HepG2 (cell line): Measurements from ENCODE around the gene SLC27A1.

Experiments
- POLR2A ChIP-seq, 2 experiments: IDR thresholded peaks; 2 replicates each; pipeline ENCODE4 v1.6.1; 2011; ENCODE audit warnings: low read depth in 2 of 2, low read length in 2 of 2, mild to moderate bottlenecking in 1 of 2, moderate library complexity in 1 of 2; ENCODE audit not compliant: insufficient read depth in 1 of 2
- SCMH1 ChIP-seq: sonication (generic); formaldehyde crosslinking; IDR thresholded peaks from 2 replicates; pipeline ENCODE4 v1.9.0; 2021; ENCODE audit warnings: missing genetic modification reagents, mild to moderate bottlenecking, borderline replicate concordance
- ZFP37 ChIP-seq: sonication (generic); formaldehyde crosslinking; IDR thresholded peaks from 2 replicates; pipeline ENCODE4 v1.4.0; 2020; ENCODE audit warnings: missing genetic modification reagents, borderline replicate concordance
- ZNF354B ChIP-seq: sonication (generic); formaldehyde crosslinking; IDR thresholded peaks from 2 replicates; pipeline ENCODE4 v1.8.0; 2022; ENCODE audit warnings: mild to moderate bottlenecking, missing genetic modification reagents
- ZNF777 ChIP-seq: sonication (generic); formaldehyde crosslinking; IDR thresholded peaks from 2 replicates; pipeline ENCODE4 v1.4.0; 2020; ENCODE audit warnings: missing genetic modification reagents
- TF ChIP-seq, protein P1 (sequence below), 2 experiments: IDR thresholded peaks; 2 replicates each; pipeline ENCODE4 v1.6.1; 2011 to 2012; ENCODE audit warnings: low read length in 2 of 2, borderline replicate concordance in 1 of 2, low read depth in 1 of 2, mild to moderate bottlenecking in 1 of 2, moderate library complexity in 1 of 2
- TF ChIP-seq, protein P2 (sequence below): IDR thresholded peaks from 2 replicates; pipeline ENCODE4 v1.6.1; 2012; ENCODE audit warnings: inconsistent platforms
- TF ChIP-seq, protein P3 (sequence below): sonication (generic); formaldehyde crosslinking; IDR thresholded peaks from 2 replicates; pipeline ENCODE4 v1.4.0; 2020; ENCODE audit warnings: missing genetic modification reagents

DNA sequence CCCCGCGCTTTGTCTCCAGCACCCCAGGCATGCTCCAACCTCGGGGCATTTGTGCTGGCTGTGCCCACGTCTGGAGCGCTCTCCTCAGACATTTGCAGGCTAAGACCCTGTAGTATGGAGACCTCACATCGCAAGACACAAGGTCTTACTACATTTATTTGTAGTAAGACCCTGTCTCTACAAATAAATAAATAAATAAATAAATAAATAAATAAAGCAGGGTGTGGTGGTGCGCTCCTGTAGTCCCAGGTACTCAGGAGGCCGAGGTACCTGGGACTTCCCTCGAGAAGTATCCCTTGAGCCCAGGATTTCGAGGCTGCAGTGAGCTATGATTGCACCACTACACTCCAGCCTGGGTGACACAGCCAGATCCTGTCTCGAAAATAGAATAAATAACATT is 14.2 kb upstream of the SLC27A1 start:
- TF ChIP-seq, protein P1, sequence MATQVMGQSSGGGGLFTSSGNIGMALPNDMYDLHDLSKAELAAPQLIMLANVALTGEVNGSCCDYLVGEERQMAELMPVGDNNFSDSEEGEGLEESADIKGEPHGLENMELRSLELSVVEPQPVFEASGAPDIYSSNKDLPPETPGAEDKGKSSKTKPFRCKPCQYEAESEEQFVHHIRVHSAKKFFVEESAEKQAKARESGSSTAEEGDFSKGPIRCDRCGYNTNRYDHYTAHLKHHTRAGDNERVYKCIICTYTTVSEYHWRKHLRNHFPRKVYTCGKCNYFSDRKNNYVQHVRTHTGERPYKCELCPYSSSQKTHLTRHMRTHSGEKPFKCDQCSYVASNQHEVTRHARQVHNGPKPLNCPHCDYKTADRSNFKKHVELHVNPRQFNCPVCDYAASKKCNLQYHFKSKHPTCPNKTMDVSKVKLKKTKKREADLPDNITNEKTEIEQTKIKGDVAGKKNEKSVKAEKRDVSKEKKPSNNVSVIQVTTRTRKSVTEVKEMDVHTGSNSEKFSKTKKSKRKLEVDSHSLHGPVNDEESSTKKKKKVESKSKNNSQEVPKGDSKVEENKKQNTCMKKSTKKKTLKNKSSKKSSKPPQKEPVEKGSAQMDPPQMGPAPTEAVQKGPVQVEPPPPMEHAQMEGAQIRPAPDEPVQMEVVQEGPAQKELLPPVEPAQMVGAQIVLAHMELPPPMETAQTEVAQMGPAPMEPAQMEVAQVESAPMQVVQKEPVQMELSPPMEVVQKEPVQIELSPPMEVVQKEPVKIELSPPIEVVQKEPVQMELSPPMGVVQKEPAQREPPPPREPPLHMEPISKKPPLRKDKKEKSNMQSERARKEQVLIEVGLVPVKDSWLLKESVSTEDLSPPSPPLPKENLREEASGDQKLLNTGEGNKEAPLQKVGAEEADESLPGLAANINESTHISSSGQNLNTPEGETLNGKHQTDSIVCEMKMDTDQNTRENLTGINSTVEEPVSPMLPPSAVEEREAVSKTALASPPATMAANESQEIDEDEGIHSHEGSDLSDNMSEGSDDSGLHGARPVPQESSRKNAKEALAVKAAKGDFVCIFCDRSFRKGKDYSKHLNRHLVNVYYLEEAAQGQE (IDR thresholded peaks at IDR 0.05; ENCODE audit: borderline replicate concordance in 1 of 2, low read depth in 1 of 2, low read length in 2 of 2), result no peak
- TF ChIP-seq ZNF354B (no peak), SCMH1 (CRISPR knock-in tag) (no peak), ZFP37 (CRISPR knock-in tag) (no peak), ZNF777 (CRISPR knock-in tag) (no peak), POLR2A (IDR thresholded peaks at IDR 0.05; ENCODE audit: insufficient read depth in 1 of 2, low read depth in 2 of 2, low read length in 2 of 2) (no peak)
- TF ChIP-seq, protein P2, sequence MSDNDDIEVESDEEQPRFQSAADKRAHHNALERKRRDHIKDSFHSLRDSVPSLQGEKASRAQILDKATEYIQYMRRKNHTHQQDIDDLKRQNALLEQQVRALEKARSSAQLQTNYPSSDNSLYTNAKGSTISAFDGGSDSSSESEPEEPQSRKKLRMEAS, result no peak
- TF ChIP-seq, protein P3, sequence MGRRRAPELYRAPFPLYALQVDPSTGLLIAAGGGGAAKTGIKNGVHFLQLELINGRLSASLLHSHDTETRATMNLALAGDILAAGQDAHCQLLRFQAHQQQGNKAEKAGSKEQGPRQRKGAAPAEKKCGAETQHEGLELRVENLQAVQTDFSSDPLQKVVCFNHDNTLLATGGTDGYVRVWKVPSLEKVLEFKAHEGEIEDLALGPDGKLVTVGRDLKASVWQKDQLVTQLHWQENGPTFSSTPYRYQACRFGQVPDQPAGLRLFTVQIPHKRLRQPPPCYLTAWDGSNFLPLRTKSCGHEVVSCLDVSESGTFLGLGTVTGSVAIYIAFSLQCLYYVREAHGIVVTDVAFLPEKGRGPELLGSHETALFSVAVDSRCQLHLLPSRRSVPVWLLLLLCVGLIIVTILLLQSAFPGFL, result no peak
